Measurements from ENCODE around the gene GAP43.

DNA sequence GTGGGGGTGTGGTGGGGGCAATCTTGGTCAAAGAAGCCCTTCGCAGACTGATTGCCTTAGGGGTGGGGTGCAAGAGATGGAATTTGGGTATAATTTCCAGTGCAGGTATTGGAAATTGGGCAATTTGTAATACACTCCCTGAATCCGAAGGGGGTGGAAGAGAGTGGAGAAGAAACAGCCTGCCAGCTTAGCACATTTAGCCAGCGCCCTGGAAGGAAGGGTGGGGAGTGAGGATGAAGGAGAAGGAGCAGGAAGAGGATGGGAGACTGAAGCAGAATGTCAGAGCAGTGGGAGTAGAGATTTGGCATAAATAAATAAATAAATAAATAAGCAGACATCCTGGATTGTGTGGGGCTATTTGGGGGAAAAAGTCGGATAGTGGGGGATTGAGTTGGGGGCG, 1.6 kb downstream of the GAP43 start:
- TF ChIP-seq CTCF (IDR thresholded peaks at IDR 0.05; ENCODE audit: insufficient read depth, low read length, poor library complexity, severe bottlenecking) (no peak), EZH2phosphoT487 (conservative IDR thresholded peaks at IDR 0.05; ENCODE audit: low read length) (no peak)
